Measurements from ENCODE around the gene SLIT3.

The SLIT3 gene

DNA sequence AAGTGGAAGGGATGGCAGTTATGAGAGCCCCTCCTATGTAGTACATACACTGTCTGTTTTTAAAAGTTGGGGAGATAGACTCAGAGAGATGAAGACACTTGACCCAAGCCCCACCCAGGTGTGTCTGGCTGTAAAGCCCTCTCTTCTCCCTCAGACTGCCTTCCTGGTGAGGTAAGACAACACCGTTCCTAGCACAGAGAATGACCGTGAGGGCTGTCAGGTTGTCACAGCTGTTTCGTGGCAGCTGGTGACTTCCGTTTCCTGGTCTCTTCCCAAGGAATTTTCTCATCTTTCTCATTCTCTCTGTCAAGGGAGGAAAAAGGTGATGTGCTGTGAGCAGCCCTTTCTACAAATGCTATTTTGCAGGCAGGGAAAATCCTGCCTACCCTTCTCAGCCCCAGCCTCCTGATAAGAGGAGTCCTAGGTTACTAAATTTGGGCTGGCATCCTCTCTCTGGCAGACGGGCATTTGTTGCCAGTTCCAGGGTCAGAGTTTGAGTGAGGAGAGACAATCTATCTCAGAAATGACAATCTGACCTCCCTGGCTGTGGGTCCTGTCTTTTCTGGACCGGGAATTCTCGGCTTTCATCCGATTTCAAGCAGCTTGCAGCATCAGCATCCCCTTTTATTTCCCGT lies 458.3 kb downstream of the SLIT3 start:
- no peaks in the 10 kb centered on the region for H3K36me3 ChIP-seq (replicated peaks; ENCODE audit: low read depth, low read length)

GRCh38 chr5:168837852-168838251 lies 463.1 kb downstream of the SLIT3 start:
- no peak overlapping the region for H3K9ac ChIP-seq (ENCODE audit: low read length)
- H3K4me3 ChIP-seq (ENCODE audit: low read length) = no peak overlapping the region
- no peak overlapping the region for H3K4me2 ChIP-seq (ENCODE audit: low read length)
- no peaks in the 10 kb centered on the region for H3K9me3 ChIP-seq (ENCODE audit: insufficient read depth, low read length)
- H3K36me3 ChIP-seq (replicated peaks; ENCODE audit: low read depth, low read length) = no peaks in the 10 kb centered on the region
- H3K79me2 ChIP-seq (ENCODE audit: low read length) = no peaks in the 10 kb centered on the region
- no peak overlapping the region for H3K27ac ChIP-seq (ENCODE audit: low read length)
- H3K27me3 ChIP-seq (ENCODE audit: low read depth, low read length) = peaks cover 79% of the 10 kb centered on the region
- H2AFZ ChIP-seq (ENCODE audit: low read depth, low read length) = no peak overlapping the region
- H4K20me1 ChIP-seq (ENCODE audit: insufficient read depth, low read length) = no peaks in the 10 kb centered on the region
- H3K4me1 ChIP-seq (ENCODE audit: low read length) = no peaks in the 10 kb centered on the region
- TF ChIP-seq CTCF (IDR thresholded peaks at IDR 0.05; ENCODE audit: low read depth, low read length) (no peak), EZH2phosphoT487 (IDR thresholded peaks at IDR 0.05; ENCODE audit: low read depth) (no peak)

More for the DNA sequence above, 458.3 kb downstream of the SLIT3 start:
- H4K20me1 ChIP-seq (ENCODE audit: insufficient read depth, low read length) = no peaks in the 10 kb centered on the region; the same call in 1 of the 2 replicates
- no peak for TF ChIP-seq CTCF (IDR thresholded peaks at IDR 0.05; ENCODE audit: low read depth, low read length)
- TF ChIP-seq EZH2phosphoT487 (IDR thresholded peaks at IDR 0.05; ENCODE audit: low read depth) = no peak
- H3K27me3 ChIP-seq (ENCODE audit: low read depth, low read length) = peaks cover 78% of the 10 kb centered on the region
- no peaks in the 10 kb centered on the region for H3K79me2 ChIP-seq (ENCODE audit: low read length)
- H3K4me3 ChIP-seq (ENCODE audit: low read length) = no peak overlapping the region
- no peak overlapping the region for H3K4me2 ChIP-seq (ENCODE audit: low read length)
- H2AFZ ChIP-seq (ENCODE audit: low read depth, low read length) = no peak overlapping the region
- no peak overlapping the region for H3K9ac ChIP-seq (ENCODE audit: low read length)
- H3K9me3 ChIP-seq (ENCODE audit: insufficient read depth, low read length) = no peaks in the 10 kb centered on the region
- no peak overlapping the region for H3K27ac ChIP-seq (ENCODE audit: low read length)
- H3K4me1 ChIP-seq (ENCODE audit: low read length) = no peaks in the 10 kb centered on the region

- Histone ChIP-seq H4K20me1 (ENCODE audit: insufficient read depth, low read length) (no peaks in the 10 kb centered on the region), H3K9me3 (ENCODE audit: insufficient read depth, low read length) (no peaks in the 10 kb centered on the region), H3K4me1 (ENCODE audit: low read length) (no peaks in the 10 kb centered on the region), H3K4me2 (ENCODE audit: low read length) (no peak overlapping the region), H3K36me3 (replicated peaks; ENCODE audit: low read depth, low read length) (no peaks in the 10 kb centered on the region), H3K9ac (ENCODE audit: low read length) (no peak overlapping the region), H2AFZ (ENCODE audit: low read depth, low read length) (no peak overlapping the region), H3K79me2 (ENCODE audit: low read length) (no peaks in the 10 kb centered on the region), H3K27ac (ENCODE audit: low read length) (no peak overlapping the region), H3K27me3 (ENCODE audit: low read depth, low read length) (peaks cover 77% of the 10 kb centered on the region), H3K4me3 (ENCODE audit: low read length) (no peak overlapping the region)
- TF ChIP-seq CTCF (IDR thresholded peaks at IDR 0.05; ENCODE audit: low read depth, low read length) = no peak
- TF ChIP-seq EZH2phosphoT487 (IDR thresholded peaks at IDR 0.05; ENCODE audit: low read depth) = no peak
Measured at GRCh38 chr5:168836603-168837231, 464.2 kb downstream of the SLIT3 start.

GRCh38 chr5:168833936-168834335 lies 467.0 kb downstream of the SLIT3 start:
- TF ChIP-seq CTCF (IDR thresholded peaks at IDR 0.05; ENCODE audit: low read depth, low read length) = no peak
- no peak for TF ChIP-seq EZH2phosphoT487 (IDR thresholded peaks at IDR 0.05; ENCODE audit: low read depth)
- H4K20me1 ChIP-seq (ENCODE audit: insufficient read depth, low read length) = no peaks in the 10 kb centered on the region
- no peak overlapping the region for H3K4me2 ChIP-seq (ENCODE audit: low read length)
- H3K9ac ChIP-seq (ENCODE audit: low read length) = no peak overlapping the region
- no peaks in the 10 kb centered on the region for H3K9me3 ChIP-seq (ENCODE audit: insufficient read depth, low read length)
- no peak overlapping the region for H3K27ac ChIP-seq (ENCODE audit: low read length)
- H3K36me3 ChIP-seq (replicated peaks; ENCODE audit: low read depth, low read length) = no peaks in the 10 kb centered on the region
- H3K4me1 ChIP-seq (ENCODE audit: low read length) = no peaks in the 10 kb centered on the region
- H3K4me3 ChIP-seq (ENCODE audit: low read length) = no peak overlapping the region
- no peak overlapping the region for H2AFZ ChIP-seq (ENCODE audit: low read depth, low read length)
- H3K79me2 ChIP-seq (ENCODE audit: low read length) = no peaks in the 10 kb centered on the region
- H3K27me3 ChIP-seq (ENCODE audit: low read depth, low read length) = peaks cover 58% of the 10 kb centered on the region
